HUES6 (cell line): ENCODE measurements around the gene SEMA3F.

Experiments
- H3K27ac ChIP-seq: 2 replicates; pipeline ENCODE4 v1.7.0; 2013; ENCODE audit warnings: low read depth, mild to moderate bottlenecking, low read length, inconsistent platforms
- H3K27me3 ChIP-seq: 2 replicates; pipeline ENCODE4 v1.6.1; 2013; ENCODE audit warnings: low read length; ENCODE audit not compliant: control insufficient read depth, insufficient read depth
- H3K36me3 ChIP-seq: 2 replicates; pipeline ENCODE4 v1.6.1; 2013; ENCODE audit warnings: low read length; ENCODE audit not compliant: control insufficient read depth, insufficient read depth
- H3K4me1 ChIP-seq: 2 replicates; pipeline ENCODE4 v1.6.1; 2013; ENCODE audit warnings: low read length; ENCODE audit not compliant: control insufficient read depth, insufficient read depth
- H3K4me3 ChIP-seq: 2 replicates; pipeline ENCODE4 v1.5.1; 2013; ENCODE audit warnings: low read depth, low read length
- H3K9ac ChIP-seq: one replicate; pipeline ENCODE4 v1.6.1; 2013; ENCODE audit warnings: mild to moderate bottlenecking, low read length
- H3K9me3 ChIP-seq: 2 replicates; pipeline ENCODE4 v1.6.1; 2013; ENCODE audit warnings: low read depth, low read length; ENCODE audit not compliant: control insufficient read depth, insufficient read depth

SEMA3F gene

DNA sequence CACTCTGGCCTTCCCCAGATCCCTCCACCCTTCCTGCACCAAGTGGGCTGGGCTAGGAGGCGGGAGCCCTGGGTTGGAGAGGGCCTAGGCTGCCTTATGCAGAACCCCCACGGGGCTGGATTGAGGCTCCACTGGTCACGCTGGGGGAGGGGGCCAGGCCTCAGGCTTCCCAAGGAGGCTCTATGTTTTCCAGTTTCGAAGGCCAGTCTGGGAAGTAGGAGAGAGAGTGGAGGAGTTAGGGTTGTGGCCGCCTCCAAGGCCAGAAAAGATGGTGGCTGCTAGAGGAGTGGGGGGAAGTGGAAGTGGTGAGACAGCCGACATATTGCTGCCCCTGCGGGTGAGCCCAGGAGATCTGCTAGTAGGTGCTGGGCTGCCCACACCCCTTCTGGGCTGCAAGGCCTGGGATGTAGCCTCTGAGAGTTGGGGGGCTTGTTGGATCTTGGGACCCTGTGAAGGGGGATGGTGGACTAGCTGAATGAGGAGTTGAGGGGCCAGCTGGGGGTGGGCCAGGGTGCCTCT lies 82.1 kb downstream of the SEMA3F start:
- Histone ChIP-seq H3K4me1 (peaks cover 48% of the 10 kb centered on the region), H3K4me3 (peak overlapping the region; percentile 94), H3K27me3 (no peaks in the 10 kb centered on the region), H3K9me3 (no peaks in the 10 kb centered on the region), H3K36me3 (no peaks in the 10 kb centered on the region), H3K9ac (peak overlapping the region; percentile 87), H3K27ac (0 out of 2 replicates have a peak overlapping the region, but pooled peaks have one; percentile 5)

- peak overlapping the region; percentile 87 for H3K9ac ChIP-seq
- H3K4me1 ChIP-seq: peaks cover 56% of the 10 kb centered on the region
- H3K27ac ChIP-seq: peak overlapping the region; percentile 10; the same call in 1 of the 2 replicates
These were observed 82.8 kb downstream of the SEMA3F start for GRCh38 chr3:50237754-50238548.

DNA sequence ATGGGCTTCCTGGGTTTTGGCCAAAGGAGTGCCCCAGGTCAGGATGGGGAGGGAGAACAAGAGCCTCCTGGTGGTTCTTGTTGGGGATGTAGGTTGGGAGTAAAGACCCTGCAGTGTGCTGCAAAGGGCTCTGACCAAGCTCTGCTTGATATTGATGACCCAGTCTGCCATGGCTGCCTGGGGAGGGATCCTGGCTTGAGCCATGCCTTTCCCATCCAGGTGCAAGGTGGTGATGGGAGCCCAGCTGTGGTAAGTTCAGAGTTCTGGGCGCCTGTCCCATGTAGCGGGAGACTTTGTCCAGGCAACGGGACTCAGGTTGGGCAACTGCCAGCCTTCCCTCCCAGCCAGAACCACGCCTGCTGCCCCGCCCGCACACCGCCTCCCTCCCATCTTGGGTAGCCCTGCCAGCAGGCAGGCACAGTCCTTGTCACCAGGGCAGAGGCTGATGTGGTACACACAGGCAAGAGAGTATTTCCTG lies 83.5 kb downstream of the SEMA3F start:
- Histone ChIP-seq H3K36me3 (no peaks in the 10 kb centered on the region), H3K4me1 (peaks cover 58% of the 10 kb centered on the region)

More at GRCh38 chr3:50237754-50238548, 82.8 kb downstream of the SEMA3F start:
- no peaks in the 10 kb centered on the region for H3K36me3 ChIP-seq
- no peaks in the 10 kb centered on the region for H3K27me3 ChIP-seq
- H3K9me3 ChIP-seq: no peaks in the 10 kb centered on the region
- peak overlapping the region; percentile 94 for H3K4me3 ChIP-seq

More for the DNA sequence above, 83.5 kb downstream of the SEMA3F start:
- H3K27me3 ChIP-seq: no peaks in the 10 kb centered on the region
- H3K9ac ChIP-seq: peak overlapping the region; percentile 87
- no peaks in the 10 kb centered on the region for H3K9me3 ChIP-seq
- H3K4me3 ChIP-seq: peak overlapping the region; percentile 94
- H3K27ac ChIP-seq: peak overlapping the region; percentile 10; the same call in 1 of the 2 replicates
